AG04450 (cell line): ENCODE data around the gene TH. TPM values are rescaled to one million over a fixed set of nuclear protein-coding genes. Genes with fewer than 3 reads are reported as not detected.

Experiments
- CTCF ChIA-PET: fragments of 300-600, 350-600 bp; formaldehyde crosslinking; extraction: SDS; loops from one replicate; lab custom pipeline; 2022; ENCODE audit warnings: antibody characterized with exemption, inconsistent platforms; lab: Charles Lee
- POLR2A ChIA-PET: fragments of 350-600 bp; formaldehyde crosslinking; extraction: SDS; loops from one replicate; lab custom pipeline; 2021; ENCODE audit warnings: antibody characterized with exemption, inconsistent platforms; lab: Yijun Ruan, JAX
- DNase-seq: peaks from one replicate; pipeline ENCODE4 v3.0.0-alpha.2; 2011; ENCODE audit warnings: low read depth, low spot score
- H3K27ac ChIP-seq: one replicate; pipeline ENCODE4 v1.5.1; 2012; ENCODE audit warnings: low read depth, low read length, control low read depth
- H3K27me3 ChIP-seq: one replicate; pipeline ENCODE4 v1.6.0; 2012; ENCODE audit warnings: low read length; ENCODE audit not compliant: control insufficient read depth, insufficient read depth
- H3K4me3 ChIP-seq: 2 replicates; pipeline ENCODE4 v1.5.1; 2011; ENCODE audit warnings: mild to moderate bottlenecking, low read depth, low read length, control low read depth
- H3K9me3 ChIP-seq: 2 replicates; pipeline ENCODE4 v1.5.1; 2012; ENCODE audit warnings: low read length; ENCODE audit not compliant: control insufficient read depth, insufficient read depth
- polyA plus RNA-seq: library from polyadenylated mRNA; depleted of rRNA; stranded (reverse); fragments of >200 nt; gene quantifications from 2 replicates; pipeline ENCODE4 v1.2.3, GENCODE V29; 2011
- TF ChIP-seq, protein P1 (sequence below): IDR thresholded peaks from 2 replicates; pipeline ENCODE4 v1.5.1; 2011; ENCODE audit warnings: low read depth, low read length, control low read depth, inconsistent platforms

TH gene
- polyA plus RNA-seq, 1 experiment, result not detected

DNA sequence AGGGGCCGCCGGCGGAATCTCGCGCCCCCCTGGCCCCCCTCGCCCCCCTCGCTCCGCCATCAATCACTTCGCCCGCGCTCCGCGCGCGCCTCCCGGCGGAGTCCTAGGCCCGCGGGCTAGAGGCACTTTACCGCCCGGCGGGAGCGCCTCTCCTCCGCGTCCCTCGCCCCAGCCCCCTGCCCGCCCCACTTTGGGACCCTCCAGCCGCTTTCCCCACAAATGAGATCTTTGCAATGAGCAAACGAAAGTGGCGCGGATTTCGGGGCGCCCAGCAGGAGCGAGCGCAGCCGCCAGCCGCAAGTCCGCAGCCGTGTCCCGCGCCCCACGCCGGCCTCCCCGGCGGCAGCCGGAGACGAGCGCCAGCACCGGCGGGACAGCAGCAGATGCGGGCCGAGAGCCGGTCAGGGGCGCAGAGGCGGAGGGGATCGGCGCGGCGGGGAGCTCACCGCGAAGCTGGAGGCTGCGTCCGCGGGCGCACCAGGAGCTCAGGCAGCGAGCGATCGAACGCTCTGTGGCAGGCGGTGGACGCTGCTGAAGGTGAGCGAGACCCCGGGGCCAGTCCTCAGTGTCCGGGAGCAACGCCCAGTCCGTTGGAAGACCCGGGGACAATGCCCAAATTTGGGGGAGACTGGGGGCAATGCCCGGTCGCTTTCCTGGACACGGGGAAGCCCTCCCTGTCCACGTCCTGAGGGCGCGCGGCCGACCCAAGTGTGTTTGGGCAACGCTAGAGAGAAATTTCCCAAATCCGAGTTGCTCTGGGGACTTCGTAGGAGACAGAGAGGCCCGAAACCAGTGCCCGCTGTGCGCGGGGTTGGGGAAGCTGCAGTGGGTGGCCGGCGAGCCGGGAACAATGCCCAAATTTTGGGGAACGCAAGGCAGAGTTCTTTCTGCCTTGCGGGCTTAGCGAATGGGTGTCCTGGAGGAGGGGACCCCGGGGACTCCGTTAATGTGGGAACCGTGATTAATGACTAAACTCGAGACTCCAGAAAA is 30.9 kb downstream of the TH start:
- H3K27ac ChIP-seq, result no peak overlapping the region
- ChIA-PET POLR2A (no interaction called here), CTCF (interaction anchor here (0.7 to 3.6 kb wide), 3 partner anchors 10 to 103 kb away, joined by 3 to 26 read pairs (median 7); no protein-coding TSS in a partner anchor)
- peaks cover 64% of the 10 kb centered on the region for H3K27me3 ChIP-seq
- H3K4me3 ChIP-seq, result no peak overlapping the region
- H3K9me3 ChIP-seq, result no peaks in the 10 kb centered on the region; the same call in 1 of the 2 replicates
- TF ChIP-seq, protein P1, sequence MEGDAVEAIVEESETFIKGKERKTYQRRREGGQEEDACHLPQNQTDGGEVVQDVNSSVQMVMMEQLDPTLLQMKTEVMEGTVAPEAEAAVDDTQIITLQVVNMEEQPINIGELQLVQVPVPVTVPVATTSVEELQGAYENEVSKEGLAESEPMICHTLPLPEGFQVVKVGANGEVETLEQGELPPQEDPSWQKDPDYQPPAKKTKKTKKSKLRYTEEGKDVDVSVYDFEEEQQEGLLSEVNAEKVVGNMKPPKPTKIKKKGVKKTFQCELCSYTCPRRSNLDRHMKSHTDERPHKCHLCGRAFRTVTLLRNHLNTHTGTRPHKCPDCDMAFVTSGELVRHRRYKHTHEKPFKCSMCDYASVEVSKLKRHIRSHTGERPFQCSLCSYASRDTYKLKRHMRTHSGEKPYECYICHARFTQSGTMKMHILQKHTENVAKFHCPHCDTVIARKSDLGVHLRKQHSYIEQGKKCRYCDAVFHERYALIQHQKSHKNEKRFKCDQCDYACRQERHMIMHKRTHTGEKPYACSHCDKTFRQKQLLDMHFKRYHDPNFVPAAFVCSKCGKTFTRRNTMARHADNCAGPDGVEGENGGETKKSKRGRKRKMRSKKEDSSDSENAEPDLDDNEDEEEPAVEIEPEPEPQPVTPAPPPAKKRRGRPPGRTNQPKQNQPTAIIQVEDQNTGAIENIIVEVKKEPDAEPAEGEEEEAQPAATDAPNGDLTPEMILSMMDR, result no peak
- DNase-seq, result no peak

DNA sequence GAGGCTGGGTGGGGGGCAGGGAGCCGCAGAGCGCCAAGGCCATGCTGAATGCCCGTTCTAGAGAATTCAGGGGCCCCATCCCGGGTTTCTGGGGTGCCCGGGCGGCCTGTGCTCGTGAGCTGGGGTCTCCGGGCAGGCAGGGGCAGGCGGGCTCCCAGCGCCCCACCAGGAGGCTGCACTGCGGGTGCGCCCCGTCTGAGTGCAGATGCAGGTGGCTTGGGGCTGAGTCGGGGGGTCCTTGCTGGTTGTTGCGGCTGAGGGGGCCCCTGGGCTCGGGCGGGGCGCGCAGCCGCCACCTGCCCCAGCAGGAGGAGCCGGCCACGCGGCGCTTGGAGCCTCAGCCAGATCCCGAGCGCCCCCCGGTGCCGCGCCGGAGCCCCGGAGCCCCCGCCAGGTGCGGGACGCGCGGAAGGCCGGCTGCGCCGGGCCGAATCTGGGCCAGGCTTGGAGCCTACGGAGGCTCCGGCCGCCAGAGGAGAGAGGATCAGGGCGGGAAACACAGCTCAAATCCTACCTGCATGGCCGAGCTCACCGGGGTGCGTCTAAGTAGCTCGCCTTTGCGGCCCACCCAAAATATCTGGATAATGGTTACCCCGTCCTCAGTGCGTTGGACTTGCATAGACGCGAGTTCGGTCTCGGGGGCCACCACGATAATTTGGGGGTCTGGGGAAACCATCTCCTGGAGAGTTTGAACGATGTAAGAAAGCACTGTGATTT is 31.8 kb downstream of the TH start:
- no peak overlapping the region for H3K4me3 ChIP-seq
- peaks cover 57% of the 10 kb centered on the region for H3K27me3 ChIP-seq
- no peak overlapping the region for H3K27ac ChIP-seq
- H3K9me3 ChIP-seq, result no peaks in the 10 kb centered on the region; the same call in 1 of the 2 replicates
- ChIA-PET CTCF (no interaction called here), POLR2A (no interaction called here)
- TF ChIP-seq, protein P1, result no peak
- no peak for DNase-seq

DNA sequence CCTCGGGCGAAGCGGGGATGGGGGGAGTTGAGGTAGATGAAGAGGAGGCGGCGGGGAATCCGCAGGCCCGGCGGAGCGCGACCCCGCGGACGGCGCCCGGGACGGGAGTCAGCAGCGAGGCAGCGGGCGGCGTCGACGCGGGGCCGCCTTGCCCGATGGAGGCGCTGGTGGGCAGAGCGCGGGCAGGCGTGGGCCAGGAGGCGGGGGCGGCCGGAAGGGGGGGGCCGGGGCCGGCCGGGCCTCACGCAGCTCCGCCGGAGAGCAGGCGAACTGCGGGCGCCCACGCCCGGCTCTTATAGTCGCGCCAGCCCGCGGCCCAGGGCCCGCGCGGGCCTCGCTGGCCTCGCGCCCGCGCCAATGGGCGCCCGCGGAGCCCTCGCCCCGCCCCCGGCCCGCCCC is 32.5 kb downstream of the TH start, which contains the start of gene IGF2:
Gene IGF2 (minus strand): TSS at position 267 of the 399 bp plus-strand sequence. CDS start 3,866 bp downstream, outside the sequence.
- Histone ChIP-seq H3K9me3 (no peaks in the 10 kb centered on the region; the same call in 1 of the 2 replicates), H3K27ac (no peak within 1 kb of the TSS), H3K4me3 (peak within 1 kb of the TSS; percentile 38), H3K27me3 (peaks cover 50% of the 10 kb centered on the region)
- ChIA-PET POLR2A (no interaction called here), CTCF (interaction anchor here (0.5 to 1.3 kb wide), 2 partner anchors 13 to 257 kb away, joined by 5 read pairs; no protein-coding TSS in a partner anchor)
- TF ChIP-seq, protein P1, result no peak
- no peak for DNase-seq

DNA sequence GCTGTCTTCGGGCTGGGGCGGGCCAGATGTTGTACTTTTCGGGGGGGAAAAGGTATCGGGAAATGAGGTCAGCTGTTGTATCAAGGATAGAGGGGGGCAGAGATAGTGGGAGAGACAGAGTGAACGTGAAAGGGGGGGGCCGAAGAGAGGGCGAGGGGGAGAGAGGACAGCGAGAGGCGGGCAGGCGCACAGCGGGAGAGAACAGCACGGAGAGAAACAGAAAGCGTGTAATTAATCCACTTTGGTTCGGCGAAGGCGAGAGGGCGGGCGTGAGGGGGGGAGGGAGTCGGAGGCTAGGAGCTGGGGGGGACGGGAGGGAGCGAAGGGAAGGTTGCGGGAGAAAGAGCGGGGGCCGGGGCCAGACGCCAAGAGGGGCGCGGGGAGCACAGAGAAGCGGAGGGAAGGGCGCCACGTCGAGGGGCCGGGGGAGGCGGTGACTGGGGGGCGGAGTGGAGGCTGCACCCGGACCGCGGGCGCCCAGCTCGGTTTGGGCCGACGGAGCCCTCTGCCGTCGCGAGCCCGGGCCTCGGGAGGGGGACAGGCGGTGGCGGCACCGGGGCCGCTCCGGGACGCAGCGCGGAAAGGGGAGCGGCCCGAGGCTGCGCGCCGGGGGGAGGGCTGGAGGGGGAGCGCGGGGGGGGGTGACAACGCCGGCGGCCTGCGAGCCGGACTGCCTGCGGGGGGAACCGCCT is 33.0 kb downstream of the TH start:
- H3K27ac ChIP-seq, result no peak overlapping the region
- ChIA-PET CTCF (interaction anchor here (0.5 to 1.3 kb wide), 3 partner anchors 13 to 256 kb away, joined by 5 read pairs; no protein-coding TSS in a partner anchor), POLR2A (no interaction called here)
- H3K4me3 ChIP-seq, result peak overlapping the region; percentile 38
- H3K27me3 ChIP-seq, result peaks cover 46% of the 10 kb centered on the region
- TF ChIP-seq, protein P1, result no peak
- H3K9me3 ChIP-seq, result no peaks in the 10 kb centered on the region; the same call in 1 of the 2 replicates
- DNase-seq, result no peak
